Breast epithelium (tissue), 3 donors: ENCODE results near the gene SHBG.

Experiments
- CTCF ChIP-seq, 3 donors: fragments of 450-650 bp; IDR thresholded peaks; one replicate each; pipeline ENCODE4 v1.5.1; 2016 to 2017; ENCODE audit warnings: antibody characterized with exemption in 3 of 3, mild to moderate bottlenecking in 3 of 3, moderate library complexity in 3 of 3
- POLR2A ChIP-seq: fragments of 450-650 bp; IDR thresholded peaks from one replicate; pipeline ENCODE4 v1.6.1; 2016; ENCODE audit warnings: antibody characterized with exemption, mild to moderate bottlenecking, moderate library complexity
- POLR2AphosphoS5 ChIP-seq, 3 donors: sonication (generic); formaldehyde crosslinking; IDR thresholded peaks; one replicate each; pipeline ENCODE4 v1.6.1; 2017; ENCODE audit warnings: antibody characterized with exemption in 3 of 3

- no peak for TF ChIP-seq CTCF (IDR thresholded peaks at IDR 0.05)
- no peak for TF ChIP-seq POLR2A
- no peak for TF ChIP-seq POLR2AphosphoS5 (IDR thresholded peaks at IDR 0.05)
These were observed 45.0 kb downstream of the SHBG start for GRCh38 chr17:7674934-7675333.
